Panc1 (cell line): ENCODE measurements around the gene ADAMTS2.

ENCODE experiments used
- CTCF ChIP-seq: fragments of 450-650 bp; IDR thresholded peaks from 2 replicates; pipeline ENCODE4 v1.5.1; 2017; ENCODE audit warnings: mild to moderate bottlenecking
- POLR2AphosphoS5 ChIP-seq: IDR thresholded peaks from 2 replicates; pipeline ENCODE4 v1.6.1; 2012; ENCODE audit warnings: mild to moderate bottlenecking, low read depth, low read length, moderate library complexity
- REST ChIP-seq, 2 experiments: IDR thresholded peaks; 2 replicates each; pipeline ENCODE4 v1.6.1; 2011 to 2012; ENCODE audit warnings: low read depth in 2 of 2, control low read depth in 1 of 2, low read length in 1 of 2, mild to moderate bottlenecking in 1 of 2, moderate library complexity in 1 of 2; ENCODE audit not compliant: insufficient read depth in 1 of 2
- SIN3A ChIP-seq: IDR thresholded peaks from 2 replicates; pipeline ENCODE4 v1.6.1; 2012; ENCODE audit warnings: low read depth, mild to moderate bottlenecking, low read length, moderate library complexity, borderline replicate concordance; ENCODE audit not compliant: insufficient read depth
- TCF7L2 ChIP-seq: IDR thresholded peaks from 2 replicates; pipeline ENCODE4 v1.6.1; 2011; ENCODE audit warnings: mild to moderate bottlenecking, low read depth, low read length, inconsistent platforms

GRCh38 chr5:179295778-179296149 lies 49.5 kb downstream of the ADAMTS2 start:
- TF ChIP-seq POLR2AphosphoS5 = no peak
- TF ChIP-seq CTCF = no peak
- no peak for TF ChIP-seq SIN3A
- TF ChIP-seq REST (IDR thresholded peaks at IDR 0.05; ENCODE audit: insufficient read depth in 1 of 2, low read depth in 2 of 2, low read length in 1 of 2) = no peak
- no peak for TF ChIP-seq TCF7L2
